ENCODE results near the gene PLXDC2.
A peak's percentile ranks its signal among the peaks of the same experiment; 100 is the strongest.
"Not testable (repeated sequence)": the region's sequence is repeated elsewhere in the genome, so short reads cannot be mapped to it uniquely, and the experiment has no call there.

The PLXDC2 gene

DNA sequence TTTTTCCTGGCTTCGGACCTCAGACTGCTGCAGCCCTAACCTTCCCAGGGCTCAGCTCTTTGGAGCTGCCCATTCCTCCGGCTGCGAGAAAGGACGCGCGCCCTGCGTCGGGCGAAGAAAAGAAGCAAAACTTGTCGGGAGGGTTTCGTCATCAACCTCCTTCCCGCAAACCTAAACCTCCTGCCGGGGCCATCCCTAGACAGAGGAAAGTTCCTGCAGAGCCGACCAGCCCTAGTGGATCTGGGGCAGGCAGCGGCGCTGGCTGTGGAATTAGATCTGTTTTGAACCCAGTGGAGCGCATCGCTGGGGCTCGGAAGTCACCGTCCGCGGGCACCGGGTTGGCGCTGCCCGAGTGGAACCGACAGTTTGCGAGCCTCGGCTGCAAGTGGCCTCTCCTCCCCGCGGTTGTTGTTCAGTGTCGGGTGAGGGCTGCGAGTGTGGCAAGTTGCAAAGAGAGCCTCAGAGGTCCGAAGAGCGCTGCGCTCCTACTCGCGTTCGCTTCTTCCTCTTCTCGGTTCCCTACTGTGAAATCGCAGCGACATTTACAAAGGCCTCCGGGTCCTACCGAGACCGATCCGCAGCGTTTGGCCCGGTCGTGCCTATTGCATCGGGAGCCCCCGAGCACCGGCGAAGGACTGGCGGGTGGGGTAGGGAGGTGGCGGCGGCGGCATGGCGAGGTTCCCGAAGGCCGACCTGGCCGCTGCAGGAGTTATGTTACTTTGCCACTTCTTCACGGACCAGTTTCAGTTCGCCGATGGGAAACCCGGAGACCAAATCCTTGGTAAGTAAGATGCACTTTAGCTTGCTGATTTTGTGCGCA is at the start of gene PLXDC2:
PLXDC2 (plus strand) TSS at position 22 of the 820 bp plus-strand sequence.
- peak in 8 of 14 donors; percentile 31 to 73 (median 66) for DNase-seq

DNA sequence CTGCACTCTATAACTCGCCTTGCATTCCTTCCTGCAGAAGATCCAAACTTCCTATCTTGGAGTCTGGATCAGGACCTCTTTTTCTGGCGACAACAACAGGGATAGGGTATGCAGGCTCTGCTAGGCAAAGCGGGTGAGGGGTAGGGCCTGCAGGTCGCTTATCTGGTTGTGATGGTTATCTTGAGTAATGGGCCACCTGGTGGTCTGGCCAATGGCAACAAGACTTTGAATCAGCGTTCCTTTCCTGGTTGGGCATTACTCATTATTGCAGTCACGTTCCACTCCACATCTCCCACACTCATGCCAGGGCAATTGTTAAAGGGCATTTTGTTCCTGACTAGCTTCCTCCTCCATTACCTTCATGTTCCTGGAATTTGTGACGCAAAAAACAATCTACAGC is 48.4 kb upstream of the PLXDC2 start:
- DNase-seq = no peak

DNA sequence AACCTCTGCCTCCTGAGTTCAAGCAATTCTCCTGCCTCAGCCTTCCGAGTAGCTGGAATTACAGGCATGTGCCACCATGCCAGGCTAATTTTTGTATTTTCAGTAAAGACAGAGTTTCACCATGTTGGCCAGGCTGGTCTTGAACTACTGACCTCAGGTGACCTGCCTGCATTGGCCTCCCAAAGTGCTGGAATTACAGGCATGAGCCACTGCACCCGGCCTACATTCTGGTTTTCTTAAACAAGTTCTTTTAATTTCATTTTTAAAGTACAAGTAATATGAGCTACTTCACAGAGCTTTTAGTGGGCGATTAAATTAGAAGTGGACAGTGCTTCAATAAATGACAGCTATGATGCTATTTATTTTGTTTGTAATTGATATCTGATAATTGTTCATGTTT is 46.4 kb upstream of the PLXDC2 start:
- DNase-seq = not testable (repeated sequence)

DNA sequence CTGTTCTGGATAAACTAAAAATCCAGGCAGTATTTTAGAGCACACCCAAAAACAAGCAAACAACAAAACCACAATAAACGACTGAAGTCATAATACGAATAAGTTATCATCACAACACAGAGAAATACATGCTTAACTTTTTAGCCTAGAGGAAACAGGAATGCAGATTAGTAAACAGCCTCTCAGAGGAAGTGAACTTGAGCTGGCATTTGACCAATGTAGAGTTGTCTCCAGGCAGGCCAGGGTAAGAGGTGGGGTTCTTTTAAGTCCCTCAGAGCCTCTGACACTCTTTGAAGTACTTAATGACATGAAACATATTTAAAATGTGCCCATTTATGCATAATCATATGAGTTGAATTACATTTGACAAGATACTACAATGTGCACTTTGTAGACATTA is 43.3 kb upstream of the PLXDC2 start:
- DNase-seq = no peak

DNA sequence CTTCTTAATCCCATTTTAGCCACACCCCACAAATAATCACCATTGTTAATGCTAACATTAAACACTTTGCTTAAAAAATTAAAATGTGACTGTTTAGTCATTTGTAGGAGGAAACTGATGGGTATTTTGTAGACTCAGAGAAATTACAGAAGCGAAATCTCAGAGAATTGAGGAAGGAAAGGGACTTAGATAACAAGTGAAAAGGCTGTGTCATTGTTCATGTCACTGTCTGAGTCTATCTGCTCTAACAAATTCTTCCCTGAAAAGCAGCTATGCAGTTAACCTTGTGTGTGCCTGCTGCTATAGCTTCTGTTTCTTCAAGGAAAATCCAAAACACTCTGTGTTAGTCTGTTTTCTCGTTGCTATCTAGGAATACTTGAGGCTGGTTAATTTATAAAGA is 40.9 kb upstream of the PLXDC2 start:
- no peak for DNase-seq

DNA sequence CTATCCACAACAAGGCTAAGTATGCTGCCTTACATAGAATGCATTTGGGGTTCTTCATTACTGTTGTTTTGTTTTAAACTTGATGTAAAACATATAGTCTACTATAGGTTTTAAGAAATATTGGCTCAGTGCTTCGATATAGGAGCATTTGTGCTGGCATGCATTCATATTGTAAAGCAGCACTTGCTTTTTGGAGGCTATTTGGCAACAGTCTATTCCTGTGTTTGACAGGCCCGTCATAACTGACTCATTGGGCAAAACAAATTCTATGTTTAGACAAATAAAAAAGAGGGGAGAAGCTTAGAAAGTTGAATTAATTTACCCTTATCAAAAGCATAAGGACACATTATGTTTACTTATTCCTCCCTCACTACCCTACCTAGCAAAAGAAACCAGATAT is 38.4 kb upstream of the PLXDC2 start:
- DNase-seq = no peak

DNA sequence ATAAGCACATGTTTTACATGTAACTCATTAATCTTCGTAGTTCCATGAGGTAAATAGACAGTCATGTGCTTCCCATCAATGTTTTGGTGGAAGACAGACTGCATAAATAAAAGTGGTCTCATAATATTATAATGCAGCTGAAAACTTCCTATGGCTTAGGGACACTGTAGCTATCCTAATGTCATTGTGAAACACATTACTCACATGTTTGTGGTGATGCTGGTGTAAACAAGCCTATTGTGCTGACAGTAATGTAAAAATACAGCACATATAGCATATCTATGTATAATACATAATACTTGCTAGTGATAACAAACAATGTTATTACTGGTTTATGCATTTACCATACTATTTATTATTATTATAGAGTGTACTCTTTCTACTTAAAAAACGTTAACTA is 37.2 kb upstream of the PLXDC2 start:
- DNase-seq = no peak

DNA sequence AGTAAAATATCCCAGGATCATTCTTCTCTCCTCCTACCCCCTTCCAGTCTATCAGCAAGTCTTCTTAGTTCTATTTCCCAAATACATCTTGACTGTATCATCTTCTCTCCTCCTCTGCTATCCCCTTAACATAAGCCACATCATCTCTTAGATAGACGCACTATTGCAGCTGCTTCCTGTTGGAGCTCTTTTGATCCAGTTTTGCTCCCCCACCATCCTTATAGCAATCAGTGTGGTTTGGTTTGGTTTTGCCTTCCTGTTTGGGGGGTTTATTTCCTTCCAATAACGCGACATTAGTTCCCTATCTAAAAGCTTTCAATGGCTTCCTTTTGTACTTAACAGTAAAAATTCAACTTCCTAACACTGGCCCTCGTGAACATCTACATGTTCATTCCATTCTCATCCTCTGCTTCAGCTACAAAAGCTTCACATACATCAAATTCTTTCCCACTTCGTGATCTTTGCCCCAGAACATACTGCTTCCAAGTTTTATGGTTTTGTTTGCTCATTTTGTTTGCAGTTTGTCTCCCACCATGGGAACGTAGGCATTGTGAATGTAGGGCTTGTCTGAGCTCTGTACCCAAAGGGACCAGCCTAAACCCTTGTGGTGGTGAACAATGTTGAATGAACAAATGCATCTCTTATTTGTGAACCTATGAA is 33.7 kb upstream of the PLXDC2 start:
- no peak for DNase-seq

DNA sequence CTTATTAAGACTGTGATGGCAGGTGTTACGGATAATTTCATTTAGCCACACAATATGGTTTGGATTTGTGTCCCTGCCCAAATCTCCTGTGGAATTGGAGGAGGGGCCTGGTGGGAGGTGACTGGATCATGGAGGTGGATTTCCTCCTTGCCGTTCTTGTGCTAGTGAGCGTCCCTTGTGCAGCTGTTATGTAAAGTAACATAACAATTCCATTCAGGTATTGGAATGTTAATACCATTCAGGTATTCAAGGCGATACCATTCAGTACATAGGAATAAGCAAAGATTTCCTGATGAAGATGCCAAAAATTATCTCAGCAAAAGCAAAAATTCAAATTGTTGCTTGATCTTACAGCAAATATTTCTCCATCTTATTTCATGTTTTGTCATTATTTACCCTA is 32.5 kb upstream of the PLXDC2 start:
- DNase-seq = no peak

DNA sequence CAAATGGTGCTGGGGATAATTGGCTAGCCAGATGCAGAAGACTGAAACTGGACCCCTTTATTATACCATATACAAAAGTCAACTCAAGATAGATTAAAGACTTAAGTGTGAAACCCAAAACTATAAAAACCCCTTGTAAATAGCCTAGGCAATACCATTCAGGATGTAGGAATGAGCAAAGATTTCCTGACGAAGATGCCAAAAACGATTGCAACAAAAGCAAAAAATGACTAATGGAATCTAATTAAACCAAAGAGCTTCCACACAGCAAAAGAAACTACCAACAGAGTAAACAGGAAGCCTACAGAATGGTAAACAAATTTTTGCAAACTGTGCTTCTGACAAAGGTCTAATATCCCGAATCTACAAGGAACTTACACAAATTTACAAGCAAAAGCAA is 30.9 kb upstream of the PLXDC2 start:
- no peak for DNase-seq

DNA sequence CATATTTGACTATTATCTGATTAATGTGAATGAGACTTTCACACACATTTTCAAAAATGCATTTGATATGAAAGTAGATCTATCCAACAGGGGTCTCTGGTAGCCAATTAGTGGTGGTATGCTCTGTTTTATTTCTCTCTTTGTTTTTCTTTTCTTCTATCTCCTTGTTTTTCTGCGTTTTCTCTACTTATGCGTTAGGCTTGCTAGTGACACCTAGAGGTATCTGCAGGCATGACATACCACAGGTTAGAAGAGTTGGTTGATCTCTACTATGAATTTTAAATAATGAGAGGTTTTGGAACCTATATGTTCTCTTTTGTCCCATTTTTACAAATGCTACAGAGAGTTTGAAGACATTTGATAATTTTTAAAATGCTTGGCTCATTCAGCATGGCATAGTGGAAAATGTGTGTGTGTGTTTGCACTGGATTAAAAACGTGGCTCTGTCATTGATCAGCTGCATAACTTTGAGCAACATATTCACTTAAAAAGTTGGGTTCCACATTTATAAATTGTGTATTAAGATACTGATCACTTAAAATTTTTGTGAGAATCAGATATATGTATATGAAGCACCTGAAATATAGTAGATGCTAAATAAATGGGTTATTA is 28.1 kb upstream of the PLXDC2 start:
- DNase-seq = peak in 1 of 14 donors; percentile 0

DNA sequence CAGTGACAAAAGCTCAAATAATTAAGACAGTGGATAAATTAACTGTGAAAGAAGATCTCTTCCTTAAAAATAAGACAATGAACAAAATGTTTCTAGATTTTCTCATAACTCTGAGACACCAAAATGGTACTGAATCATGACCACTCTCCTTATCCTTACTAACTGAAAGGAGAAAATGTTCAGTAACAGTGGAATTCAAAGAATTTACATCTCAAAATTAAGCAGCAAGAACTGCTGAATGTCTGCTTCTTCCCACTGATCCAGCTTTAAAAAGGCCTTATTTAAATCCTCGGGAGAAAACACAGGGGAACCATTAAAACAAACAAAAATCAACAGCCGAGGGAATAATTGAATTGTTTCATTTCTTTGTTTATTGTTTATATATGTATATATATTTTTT is 27.3 kb upstream of the PLXDC2 start:
- DNase-seq = no peak

DNA sequence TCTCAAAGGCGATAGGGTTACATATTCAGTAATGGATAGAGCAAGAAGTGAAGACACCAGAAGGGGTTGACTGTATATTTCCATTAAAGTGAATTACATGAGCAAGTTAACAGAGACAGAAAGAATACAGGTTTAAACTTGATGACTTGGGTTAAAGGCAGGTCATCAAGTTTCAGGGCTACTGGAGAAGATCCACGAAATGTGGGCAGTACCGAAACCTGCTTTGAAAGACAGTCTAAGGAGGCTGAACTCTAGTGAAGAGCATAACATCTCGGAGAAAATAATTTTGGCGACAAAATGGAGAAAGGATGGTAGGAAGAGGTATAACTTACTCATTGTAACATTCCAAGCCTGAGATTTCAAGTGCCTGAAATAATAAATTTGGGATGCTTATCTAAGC is 26.6 kb upstream of the PLXDC2 start:
- DNase-seq = no peak

DNA sequence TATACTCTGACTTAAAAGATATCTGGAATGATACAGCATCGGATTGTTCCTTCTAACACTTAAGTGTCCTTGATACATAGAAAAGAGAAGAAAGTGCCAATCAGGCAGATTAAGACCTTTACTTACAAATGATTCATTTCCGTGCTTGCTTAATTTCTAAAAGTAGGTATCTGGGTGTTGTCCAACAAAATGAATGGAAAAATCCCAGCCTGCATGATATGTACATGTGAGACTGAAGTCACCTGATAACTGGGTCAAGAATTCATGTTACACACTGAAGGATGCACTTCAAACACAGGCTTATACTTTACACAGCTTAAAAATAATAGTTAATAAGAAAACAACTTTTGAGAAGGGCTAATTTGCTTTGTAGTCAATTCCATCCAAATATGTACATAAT is 25.2 kb upstream of the PLXDC2 start:
- no peak for DNase-seq

DNA sequence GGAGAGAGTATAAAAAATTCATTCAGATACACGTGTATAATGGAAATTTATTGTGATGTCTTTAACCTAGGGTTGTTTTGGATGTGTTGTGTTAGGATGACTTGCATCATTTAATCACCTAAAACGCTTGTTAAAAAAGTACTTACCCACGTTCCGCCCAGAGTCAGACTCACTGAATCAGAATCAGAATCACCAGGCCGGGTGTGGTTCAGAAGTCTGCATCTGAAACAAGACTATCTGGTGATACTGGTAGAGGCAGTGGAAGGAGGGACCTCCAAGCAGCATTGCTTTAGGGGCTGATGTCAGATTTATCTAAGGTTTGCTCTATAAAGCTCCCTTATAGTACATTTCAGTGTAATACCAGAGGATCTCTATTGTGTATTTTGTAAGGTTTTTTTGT is 20.5 kb upstream of the PLXDC2 start:
- DNase-seq = no peak

DNA sequence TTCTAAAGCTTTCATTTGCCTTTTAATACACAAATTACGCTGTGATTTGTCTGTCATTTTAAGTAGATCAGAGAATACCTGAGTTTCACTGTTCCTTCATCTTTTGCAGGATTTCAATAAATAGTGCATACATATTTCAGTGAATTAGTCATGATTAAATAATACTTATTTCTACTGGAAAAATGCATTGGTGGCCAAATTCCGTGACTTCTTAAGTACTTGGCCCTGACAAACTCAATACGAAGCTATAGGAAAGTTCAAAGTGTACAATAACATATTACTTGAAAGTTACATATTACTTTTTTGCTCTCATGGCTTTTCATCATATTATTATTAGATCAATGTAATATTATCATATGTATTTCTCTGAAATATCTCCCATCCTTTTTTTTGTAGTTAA is 16.1 kb upstream of the PLXDC2 start:
- no peak for DNase-seq

DNA sequence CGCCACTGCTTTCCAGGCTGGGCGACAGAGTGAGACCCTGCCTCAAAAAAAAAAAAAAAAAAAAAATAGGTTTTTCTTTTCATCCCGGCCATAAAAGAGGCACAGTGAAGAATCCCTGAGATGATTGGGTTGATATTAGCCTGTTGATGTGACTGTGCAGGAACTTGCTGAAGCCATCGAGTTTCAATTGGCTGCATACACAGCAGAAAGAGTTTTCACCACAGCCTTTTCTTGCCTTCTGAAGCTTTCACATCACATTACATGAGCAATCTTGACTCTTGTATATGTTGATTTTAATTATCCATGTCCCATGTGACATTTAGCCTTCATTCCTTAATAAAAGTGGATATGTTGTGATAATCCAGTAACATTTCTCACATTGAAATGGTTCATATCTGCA is 14.9 kb upstream of the PLXDC2 start:
- DNase-seq = no peak

DNA sequence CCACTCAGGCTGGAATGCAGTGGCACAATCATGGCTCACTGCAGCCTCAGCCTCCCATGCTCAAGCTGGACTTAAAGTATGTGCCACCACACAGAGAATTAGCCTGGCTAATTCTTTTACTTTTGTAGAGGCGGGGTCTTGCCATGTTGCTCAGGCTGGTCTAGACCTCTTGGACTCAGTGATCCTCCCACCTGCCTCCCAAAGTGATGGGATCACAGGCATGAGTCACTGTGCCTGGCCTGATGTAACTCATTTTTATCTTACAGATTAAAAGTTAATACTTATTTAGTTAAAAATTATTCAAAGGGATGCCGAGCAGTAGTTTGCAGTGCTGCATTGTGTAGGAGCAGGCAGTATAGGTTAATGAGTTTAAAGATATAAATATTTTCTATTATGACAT is 12.6 kb upstream of the PLXDC2 start:
- no peak for DNase-seq

DNA sequence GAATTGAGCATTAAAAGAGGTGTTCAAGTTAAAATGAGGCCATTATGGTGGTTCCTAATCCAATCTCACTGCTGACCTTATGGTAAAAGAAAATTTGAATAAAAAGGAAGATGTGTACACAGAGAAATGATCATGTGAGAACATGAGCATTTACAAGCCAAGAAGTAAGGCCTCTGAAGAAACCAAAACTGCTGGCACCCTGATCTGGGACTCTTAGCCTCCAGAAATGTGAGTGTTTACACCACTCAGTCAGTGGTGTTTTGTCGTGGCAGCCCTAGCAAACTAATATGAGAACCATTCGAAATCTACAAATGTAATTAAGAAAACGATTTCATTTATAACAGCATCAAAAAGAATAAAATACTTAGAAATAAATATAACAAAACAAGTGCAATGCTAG is 6.8 kb upstream of the PLXDC2 start:
- DNase-seq = no peak

DNA sequence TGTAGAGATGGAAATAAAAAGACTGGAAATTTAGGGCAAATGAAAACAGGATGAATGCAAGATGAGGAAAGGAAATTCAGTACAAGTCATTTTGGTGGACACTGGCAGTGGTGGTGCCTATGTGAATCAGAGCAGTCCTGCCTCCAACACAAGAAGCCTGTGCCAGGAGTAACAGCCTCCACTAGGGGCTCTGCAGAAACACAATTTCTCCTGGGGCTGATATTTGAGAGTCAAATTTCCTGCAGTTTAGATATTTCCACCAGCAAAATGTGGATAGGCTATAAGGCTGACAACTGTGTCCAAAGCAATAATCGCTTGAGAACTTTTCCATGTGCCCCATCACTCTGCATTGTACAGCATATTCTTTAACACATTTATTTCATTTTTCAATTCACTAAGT is 4.7 kb upstream of the PLXDC2 start:
- DNase-seq = peak in 1 of 14 donors; percentile 18

DNA sequence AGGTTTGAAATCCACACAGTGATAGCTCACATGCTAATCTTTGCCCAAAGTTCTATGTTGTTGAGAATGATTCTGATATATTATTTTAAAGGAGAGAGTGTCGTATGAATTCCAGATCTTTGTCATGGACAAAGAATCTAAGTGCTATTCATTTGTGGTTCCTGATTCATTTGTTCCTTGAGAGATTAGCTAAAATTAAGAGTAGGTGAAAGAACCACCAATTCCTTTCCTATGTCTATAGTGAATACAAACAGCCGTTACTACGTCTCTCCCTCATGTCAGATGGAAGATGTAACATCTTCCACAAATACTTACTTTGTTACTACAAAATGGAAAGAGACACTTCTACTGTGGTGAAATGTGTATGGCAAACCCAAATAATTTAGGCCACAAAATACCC is 3.3 kb upstream of the PLXDC2 start:
- no peak for DNase-seq

DNA sequence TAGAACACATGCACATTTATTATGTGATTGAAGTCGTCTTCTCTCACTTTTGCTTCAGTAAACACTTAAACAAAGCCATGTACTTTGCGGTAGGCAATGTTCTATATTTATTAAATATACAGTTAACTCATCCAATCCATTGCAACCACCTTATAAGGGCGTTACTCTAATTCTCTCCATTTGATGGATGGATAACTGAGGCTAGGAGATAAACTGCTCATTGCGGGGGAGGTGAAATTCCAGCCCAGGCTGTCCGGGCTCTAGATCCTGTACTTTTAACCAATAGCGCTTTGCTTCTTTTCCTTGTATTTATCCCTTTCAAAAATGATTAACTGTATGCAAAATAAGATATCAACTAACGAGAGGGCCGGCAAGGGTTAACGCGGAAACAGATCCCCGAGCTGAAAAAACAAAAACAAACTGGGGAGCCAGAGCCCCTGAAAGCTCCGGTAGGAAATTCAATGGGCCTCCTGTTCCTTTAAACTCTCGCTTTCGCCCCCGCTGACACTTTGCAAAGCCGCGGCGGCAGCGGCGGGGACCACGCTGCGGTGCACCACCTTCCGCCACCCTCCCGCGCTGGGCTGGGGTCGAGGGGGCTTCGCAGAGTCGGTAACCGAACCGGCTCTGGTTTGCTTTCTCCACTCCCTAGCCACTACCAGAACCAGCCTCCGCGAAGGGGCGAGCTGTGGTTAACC is 1.0 kb upstream of the PLXDC2 start:
- peak in 1 of 14 donors; percentile 64 for DNase-seq

DNA sequence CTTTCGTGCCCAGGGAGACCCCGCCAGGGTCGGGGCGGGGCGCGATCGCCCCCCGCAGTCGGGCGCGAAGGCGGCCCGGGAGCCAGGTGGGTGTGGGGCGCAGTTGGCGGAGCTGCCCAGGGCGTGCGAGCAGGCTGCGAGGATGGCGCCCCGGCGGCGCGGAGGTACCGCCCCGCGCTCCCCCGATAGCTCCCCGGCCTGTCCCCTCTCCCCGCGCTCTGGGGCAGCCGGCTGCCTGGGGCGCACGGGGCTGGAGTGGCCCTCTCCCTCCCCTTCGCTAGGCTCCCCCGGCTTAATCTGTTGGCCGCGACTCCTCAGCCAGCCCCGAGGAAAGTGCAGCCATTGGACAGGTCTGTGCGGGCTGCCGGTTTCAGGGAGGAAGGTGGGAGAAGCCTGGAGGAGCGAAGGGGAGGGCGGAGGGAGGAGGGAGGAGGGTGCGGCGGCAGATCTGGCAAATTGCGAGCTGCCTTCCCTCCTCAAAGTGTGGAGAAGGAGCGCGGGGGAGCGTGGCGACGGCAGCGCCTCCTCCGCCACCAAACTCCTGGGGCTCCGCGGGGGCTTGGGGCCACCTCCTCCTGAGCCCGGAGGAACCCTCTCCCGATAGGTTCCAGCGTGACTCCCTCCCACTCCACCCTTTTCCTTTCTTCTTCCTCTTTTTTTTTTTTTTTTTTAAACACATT is 361 bp upstream of the PLXDC2 start:
- DNase-seq = peak in 10 of 14 donors; percentile 37 to 76 (median 67)
